GM18498 (cell line): ENCODE measurements around the gene F12.

Source experiments
- ATAC-seq: cut with Tn5 transposase; IDR thresholded peaks from one replicate; pipeline ENCODE4 v1.9.1; 2021; ENCODE audit warnings: mild to moderate bottlenecking, moderate library complexity; ENCODE audit not compliant: unreplicated experiment

The F12 gene

DNA sequence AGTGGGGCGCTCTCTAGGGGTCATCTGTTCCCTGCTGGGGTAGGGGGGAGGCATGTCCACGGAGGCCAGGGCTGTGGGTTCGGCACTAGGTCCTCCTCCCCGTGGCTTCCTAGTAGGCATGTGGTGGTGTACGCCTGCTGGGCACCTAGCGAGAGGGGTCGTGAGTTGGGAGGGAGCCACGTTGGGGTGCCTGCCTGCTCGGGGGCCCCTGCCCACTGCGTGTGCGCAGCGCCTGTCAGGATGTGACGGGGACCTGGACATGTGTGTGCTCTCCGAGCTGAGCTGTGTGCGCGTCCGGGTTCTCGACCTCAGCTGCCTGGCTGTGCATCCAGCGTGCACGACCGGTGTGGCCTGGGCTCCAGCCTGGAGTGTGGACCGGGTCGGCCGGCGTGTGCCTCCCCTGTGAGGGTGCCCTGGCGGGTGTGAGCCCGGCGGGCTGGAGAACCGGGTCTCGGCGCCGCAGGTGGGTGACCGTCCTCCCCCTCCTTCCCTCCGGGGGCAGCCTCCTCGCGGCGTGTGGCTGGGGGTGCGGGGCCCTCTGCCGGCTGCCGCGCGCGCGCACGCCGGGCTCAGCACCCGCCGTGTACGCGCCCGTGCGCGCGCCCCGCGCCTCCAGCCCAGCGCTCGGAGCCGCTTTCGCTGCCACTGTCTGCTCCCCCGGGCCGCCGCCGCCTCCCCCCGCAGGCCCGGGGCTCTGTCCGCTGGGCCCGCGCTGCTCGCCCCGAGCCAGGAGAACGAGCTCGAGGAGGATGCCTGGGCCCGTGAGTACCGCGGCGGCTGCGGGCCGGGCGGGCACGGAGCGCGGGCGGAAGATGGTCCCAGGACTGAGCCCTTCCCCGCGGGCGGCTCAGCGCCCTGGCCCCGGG is 37.1 kb upstream of the F12 start, which contains the start of gene PRR7:
PRR7 (plus strand) TSS at position 615 of the 866 bp plus-strand sequence. CDS start 8,254 bp downstream, outside the sequence.
- peak; percentile 51 for ATAC-seq

DNA sequence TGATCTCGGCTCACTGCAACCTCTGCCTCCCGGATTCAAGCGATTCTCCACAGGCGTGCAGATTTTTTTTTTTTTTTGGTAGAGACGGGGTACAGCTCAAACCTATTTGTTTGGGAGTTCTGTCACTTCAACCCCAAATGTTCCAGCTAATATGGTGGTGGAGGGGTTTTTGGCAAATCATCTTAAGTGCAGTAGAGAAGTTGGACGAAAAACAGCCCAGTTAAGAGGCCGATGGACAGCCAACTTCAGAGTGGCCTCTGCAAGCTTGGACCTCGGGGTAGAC is 36.5 kb upstream of the F12 start:
- ATAC-seq: no peak

DNA sequence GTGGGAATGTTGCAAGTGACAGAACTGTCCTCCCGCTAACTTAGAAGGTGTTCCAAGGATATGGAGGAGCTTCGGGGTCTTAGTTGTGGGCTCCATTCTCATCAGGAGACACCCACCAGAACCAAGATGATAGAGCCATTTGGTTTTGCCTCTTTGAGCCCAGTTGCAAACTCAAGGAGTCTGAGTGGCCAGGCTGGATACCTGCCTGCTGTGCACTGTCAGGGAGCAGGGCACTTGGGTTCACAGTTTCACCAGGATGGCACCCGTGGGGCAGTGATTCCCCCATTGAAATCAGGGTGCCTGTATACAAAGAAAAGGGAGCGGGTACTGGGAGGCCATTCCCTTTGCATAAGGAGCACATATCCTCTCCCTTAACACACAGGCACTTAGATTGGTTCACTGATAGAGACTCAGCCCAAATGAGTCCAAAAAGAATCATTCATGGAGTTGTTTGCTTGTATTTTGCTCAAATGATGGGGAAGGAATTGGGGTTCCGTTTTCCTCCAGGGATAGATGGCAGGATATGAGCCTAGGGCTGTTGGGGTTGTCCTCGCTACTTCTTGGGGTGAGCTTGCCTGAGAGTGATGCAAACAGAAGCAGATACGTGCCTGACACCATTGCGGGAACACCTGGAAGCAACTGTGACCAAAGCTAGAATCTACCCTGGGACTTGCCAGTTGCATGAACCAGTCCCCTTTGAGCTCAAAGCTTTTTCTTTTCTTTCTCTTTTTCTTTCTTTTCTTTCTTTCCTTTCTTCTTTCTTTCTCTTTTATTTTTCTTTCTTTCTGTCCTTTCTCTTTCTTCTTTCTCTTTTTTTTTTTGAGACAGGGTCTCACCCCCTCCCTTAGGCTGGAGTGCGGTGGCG is 35.9 kb upstream of the F12 start:
- no peak for ATAC-seq

DNA sequence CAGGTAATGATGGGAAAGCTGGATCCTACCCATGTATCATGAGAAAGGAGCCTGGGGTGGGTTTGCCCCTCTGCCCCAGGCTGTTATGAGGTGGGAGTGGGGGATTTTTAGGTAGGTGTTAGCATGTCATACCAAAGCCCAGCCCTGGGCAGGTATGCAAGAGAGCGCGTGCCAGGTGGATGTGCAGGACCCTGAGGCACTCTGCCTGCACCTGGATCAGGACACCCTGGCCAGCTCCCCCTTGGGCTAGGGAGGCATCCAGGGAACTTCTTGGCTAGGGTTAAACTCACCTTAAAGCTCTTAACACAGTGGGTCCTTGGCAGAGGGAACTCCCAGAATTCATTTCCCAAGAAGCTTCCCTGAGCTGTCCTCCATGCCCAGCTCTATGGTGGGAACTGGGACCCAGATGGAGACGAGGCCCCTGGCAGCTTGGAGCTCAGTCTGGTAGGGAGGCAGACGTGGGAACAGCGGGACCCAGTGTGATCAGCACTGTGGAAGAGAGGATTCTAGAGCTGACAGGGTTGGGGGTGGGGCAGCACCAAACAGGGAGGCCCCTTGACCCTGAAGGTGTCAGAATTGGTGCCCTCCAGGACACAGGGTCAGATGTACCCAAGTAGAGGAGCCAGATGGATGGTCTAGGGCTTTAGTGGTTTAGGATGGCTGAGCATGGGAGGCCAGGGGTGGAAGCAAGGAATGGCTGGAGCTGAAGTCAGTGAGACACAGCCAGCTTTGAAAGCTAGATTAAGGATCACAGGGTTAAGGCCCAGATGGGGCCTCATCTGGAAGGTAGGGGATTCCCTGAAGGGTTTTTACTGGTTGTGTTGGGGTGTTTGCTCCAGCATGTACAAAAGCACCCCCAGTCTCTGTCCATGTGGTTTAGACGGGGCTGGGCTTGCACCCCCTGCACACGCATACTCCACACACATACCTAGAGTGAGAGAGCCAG is 35.0 kb upstream of the F12 start:
- ATAC-seq: no peak

DNA sequence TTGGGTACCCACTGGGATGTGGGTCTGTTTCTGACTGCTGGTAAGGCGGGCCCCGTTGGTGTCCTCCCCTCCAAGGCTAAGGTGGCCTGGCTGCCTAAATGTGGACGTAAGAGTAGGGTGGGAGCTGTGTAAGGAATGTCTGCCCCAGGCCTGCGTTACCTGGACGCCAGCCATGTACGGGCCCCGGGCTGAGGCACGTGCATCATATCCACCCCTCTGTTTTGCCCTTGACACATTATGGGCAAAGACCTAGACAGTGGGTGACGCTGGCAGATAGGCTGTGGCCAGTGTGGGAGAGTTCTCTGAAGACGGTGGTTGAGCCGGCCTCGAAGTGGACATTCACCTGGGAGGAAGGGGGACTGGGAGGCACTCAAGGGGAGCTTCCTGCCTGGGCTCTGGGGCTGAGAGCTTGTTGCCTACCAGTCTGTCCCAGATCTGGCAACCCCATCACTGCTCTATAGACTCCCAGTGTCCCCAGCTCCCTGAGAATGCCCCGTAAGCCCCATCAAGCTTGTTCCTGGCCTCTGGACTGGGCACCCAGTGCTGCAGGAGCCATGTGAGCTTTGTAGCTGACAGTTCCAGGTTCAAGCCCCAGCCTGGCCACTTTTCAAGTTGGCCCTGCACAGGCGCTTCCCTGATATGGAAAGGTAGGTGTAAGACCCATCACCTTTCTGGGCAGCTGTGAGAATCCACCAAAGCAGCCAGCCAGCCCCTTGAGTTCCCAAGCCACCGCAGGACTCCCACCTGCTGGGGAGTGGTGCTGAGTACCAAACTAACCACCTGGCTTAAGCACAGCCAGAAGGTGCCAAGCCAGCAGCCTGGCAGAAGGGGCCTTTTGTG is 34.0 kb upstream of the F12 start:
- no peak for ATAC-seq

DNA sequence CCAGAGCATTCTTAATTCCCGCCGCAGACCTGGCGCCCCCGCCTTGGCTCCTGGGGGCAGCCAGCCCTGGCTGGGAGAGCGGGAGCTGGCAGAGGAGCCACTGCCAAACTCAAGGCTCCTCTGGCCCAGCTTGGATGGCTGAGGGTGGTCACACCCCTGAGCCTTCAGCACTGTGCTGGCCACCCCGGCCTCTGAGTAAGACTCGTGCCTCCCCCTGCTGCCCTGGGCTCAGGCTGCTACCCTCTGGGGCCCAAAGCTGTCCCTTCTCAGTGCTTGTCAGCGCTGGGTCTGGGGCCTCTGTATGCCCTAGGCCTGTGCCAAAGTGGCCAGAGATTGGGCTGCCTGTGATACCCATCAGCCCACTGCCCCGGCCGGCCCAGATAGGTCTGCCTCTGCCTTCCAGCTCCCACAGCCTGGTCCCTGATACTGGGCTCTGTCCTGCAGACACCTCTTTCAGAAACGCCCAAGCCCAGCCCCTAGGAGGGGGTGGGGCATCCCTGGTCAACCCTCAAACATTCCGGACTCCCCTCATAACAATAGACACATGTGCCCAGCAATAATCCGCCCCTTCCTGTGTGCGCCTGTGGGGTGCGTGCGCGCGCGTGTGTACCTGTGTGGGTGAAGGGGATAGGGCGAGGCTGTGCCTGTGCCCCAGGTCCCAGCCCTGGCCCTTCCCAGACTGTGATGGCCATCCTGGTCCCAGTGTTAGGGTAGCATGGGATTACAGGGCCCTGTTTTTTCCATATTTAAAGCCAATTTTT is 32.9 kb upstream of the F12 start:
- ATAC-seq: no peak

DNA sequence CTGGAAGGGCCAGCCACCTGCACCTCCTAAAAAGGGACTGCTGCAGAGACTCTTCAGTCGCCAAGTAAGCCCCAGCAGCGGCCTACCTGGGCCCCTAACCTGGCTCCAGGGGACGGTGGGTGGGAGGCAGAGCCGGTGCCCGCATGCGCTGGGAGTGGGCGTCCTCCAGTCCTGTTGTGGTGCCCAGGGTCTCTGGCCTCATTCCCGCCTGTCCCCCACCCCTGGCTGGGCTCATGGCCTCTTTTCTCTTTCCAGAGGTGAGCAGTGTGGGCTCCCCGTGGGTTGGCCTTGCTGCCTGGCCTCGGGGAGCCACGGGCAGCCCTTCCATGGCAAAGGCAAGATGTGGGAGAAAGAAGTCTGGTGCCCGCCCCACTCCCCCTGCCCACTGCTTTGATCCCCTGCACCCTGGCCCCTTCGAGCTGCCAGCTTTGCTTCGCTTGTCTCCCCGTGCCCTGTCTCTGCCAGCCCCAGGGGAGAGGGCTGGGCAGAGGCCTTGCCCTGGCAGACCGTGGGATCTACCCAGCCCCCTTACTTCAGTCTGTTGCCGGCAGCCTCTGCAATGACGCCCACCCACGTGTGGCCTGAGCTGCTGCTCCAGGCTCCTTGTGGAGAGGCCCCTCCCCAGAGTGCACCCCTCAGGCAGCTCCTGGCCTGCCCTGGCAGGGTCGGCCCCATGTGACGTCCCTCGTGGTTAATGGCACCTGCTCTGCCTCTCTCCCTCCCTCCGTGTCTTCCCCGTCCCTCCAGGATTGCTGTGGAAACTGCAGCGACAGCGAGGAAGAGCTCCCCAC is 31.8 kb upstream of the F12 start:
- no peak for ATAC-seq

DNA sequence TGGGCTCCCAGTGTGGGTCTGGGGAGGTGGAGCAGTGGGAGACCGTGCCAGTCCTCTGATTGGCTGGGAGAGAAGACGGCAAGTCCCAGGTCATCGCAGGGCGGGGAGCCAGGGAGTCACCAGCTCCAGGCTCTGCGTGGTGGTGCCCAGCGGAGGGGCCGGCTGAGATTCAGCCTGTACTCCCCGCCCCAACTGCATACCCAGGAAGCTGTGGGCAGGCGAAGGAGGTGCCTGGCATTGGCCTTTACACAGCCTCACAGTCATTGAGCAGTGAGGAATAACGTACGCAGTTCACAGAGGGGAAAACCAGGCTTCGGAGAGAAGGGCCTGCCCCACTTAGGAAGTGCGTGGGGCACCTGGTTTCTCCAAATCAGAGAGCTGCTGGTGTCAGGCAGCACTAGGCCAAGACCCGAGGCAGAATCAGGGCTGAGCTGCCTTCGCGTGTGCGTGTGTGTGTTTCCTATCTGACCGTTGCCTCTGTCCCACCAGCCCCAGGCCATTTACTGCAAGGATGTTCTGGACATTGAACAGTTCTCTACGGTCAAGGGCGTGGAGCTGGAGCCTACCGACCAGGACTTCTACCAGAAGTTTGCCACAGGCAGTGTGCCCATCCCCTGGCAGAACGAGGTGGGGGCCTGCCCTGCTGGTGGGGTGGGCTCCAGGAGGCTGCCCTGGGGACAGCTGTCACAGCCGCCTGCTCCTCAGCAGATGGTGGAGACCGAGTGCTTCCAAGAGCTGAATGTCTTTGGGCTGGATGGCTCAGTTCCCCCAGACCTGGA is 31.0 kb upstream of the F12 start:
- ATAC-seq: no peak

DNA sequence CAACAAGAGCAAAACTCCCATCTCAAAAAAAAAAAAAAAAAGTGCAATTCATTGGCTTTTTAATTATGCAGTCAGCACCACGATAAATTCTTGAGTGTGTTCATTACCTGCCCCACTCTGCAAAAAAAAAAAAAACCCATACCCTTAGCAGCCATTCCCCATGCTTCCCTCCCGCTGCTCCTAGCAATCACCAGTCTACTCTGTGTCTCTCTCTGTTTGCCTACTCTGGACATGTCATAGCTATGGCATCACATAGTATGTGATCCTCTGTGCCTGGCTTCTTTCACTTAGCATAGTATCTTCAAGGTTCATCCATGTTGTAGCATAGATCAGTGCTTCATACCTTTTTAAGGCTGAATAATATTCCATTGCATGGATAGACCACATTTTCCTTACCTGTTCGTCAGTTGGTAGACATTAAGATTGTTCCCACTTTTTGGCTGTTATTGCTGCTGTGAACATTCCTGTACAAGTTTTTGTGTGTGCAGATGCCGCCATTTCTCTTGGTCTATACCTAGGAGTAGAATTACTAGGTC is 30.2 kb upstream of the F12 start:
- no peak for ATAC-seq

DNA sequence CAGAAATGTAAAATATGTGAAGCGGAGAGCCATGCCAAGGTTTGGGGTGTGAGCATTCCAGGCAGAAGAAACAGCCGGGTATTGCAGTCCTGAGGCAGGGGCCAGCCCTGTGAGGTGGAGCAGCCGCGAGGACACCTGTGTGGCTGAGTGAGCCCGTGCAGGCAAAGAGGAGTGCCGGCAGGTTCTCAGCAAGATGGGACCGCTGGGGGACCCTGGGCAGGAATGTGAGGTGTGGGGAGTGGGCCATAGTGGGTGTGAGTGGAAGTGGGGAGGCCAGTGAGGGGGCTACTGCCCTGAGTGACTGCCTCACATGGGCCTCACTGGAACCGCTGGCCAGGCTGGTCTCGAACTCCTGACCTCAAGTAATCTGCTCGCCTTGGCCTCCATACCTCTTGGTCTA is 29.1 kb upstream of the F12 start:
- no peak for ATAC-seq

DNA sequence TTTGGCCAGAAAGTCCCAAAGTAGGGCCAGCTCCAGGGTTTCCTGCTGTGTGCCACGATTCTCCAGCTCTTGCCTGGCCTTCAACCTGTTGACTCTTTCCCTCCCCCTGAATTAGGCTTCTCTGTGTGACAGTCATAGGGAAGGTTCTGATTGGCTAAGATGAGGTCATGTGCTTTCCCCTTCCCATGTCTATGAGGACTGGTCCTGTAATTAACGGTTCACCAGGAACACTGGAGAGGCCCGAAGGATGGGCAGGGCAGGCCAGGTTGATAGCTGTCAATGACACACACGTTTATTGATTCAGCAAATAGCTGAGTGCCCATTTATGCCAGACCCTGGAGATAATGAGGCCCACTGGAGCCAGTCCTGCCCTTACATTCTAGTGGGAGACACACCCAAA is 28.3 kb upstream of the F12 start:
- no peak for ATAC-seq

DNA sequence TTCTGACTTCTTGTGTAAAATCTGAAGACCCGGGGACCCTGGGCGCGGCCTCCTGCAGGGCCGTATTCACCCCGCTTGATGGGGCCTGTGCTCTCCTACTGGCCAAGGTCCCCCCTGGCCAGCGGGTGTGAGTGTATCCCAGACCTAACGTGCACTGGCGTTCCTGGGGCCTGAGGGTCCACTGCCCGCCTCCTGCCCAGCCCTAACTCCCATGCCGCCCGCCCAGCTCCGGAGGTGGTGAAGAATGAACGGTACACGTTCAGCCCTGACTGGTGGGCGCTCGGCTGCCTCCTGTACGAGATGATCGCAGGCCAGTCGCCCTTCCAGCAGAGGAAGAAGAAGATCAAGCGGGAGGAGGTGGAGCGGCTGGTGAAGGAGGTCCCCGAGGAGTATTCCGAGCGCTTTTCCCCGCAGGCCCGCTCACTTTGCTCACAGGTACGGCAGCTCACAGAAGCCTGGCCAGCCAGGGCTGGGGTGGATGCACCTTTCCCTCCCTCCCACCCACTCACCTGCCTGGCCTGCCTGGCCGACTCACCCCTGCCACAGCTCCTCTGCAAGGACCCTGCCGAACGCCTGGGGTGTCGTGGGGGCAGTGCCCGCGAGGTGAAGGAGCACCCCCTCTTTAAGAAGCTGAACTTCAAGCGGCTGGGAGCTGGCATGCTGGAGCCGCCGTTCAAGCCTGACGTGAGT is 26.6 kb upstream of the F12 start:
- ATAC-seq: no peak

DNA sequence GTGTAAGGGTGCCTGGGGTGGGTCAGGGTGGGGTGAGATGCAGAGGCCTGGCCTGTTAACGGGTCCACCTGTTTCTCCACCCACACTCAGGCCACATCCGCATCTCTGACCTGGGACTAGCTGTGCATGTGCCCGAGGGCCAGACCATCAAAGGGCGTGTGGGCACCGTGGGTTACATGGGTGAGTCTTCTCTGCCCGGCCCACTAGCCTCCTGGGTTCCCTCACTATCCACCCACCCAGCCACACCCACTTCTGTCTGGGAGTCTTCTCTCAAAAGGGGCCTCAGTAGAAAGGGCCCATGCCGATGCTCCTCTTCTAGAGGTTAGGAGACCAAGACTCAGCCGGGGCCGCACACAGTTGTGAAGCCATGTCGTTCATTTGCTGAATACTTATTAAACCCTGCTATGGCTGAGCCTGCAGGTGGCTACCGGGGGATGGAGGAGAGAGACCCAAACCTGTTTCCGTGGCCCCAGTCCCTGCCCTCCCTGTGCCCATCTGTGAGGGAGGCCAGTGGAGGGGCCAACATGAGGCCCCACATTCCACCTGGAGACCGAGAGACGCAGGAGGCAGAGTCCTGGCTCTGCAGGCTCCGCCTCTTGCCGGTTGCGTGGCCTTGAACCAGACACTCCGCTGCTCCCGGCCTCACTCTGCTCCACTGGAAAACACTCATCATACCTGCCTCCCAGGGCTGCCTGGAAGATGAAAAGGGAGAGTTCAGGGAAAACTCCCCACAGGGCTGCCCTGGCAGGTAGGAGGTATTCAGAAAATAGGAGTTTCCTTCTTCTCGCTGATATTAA is 25.8 kb upstream of the F12 start:
- ATAC-seq: no peak

DNA sequence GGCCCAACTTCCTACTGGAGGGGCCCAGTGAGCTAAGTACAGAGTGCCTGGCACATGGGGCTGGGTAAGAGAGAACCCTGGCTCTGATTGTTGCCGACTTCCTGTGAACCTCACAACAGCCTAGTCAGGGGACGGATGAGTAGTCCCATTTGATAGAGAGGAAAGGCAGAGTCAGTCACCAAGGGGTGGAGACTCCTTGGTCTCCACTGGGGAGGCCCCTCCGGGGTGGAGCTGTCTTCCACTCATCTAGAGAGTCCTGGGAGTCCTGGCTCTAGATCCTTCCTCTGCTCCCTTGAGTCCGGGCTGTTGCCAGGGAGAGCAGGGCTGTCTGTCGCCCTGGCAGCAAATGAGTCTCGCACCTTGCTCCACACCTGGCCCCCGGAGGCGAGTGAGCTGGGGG is 25.1 kb upstream of the F12 start:
- ATAC-seq: no peak

DNA sequence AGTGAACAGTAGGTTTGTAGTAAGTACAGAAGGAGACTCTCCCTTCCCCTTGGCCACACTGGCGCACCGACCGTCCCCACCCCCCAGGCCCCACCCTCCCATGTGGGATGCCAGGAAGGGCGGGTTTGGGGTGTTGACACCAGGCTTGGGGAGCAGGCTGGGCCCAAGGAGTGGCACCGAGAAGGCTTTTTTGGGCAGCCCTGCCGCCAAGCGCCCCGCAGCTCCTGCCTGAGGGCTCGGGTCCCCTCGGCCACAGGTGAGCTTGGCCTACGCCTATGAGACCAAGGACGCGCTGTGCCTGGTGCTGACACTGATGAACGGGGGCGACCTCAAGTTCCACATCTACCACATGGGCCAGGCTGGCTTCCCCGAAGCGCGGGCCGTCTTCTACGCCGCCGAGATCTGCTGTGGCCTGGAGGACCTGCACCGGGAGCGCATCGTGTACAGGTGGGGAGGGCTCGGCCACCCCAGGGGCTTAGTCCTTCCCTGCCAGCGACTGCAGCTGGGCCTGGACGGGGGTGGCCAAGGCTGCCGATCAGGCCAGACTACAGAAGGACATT is 24.4 kb upstream of the F12 start:
- ATAC-seq: no peak
